A549 (cell line): ENCODE results near the gene CCDC127. TPM values are rescaled to one million over a fixed set of nuclear protein-coding genes. Genes with fewer than 3 reads are reported as not detected.

Experiments
- ATAC-seq, 2 experiments: fragments of 200-7000 bp in 1 of 2; fragments of >200 bp in 1 of 2; cut with Nextera tagmentation in 1 of 2; cut with Tn5 transposase in 1 of 2; 3 replicates each; pipeline versions ENCODE4 v1.8.0 to v1.9.1; 2018 to 2020; ENCODE audit warnings: mild to moderate bottlenecking in 1 of 2, moderate library complexity in 1 of 2
- CTCF ChIA-PET: fragments of 300-600 bp; sonication (Branson Sonifier 250); formaldehyde crosslinking; extraction: SDS; loops from one replicate; lab custom pipeline; 2021; ENCODE audit warnings: antibody characterized with exemption, inconsistent platforms; lab: Yijun Ruan, JAX
- POLR2A ChIA-PET: fragments of 350-600 bp; formaldehyde crosslinking; extraction: SDS; loops from one replicate; lab custom pipeline; 2021; ENCODE audit warnings: antibody characterized with exemption, inconsistent platforms; lab: Yijun Ruan, JAX
- DNase-seq, 2 experiments: peaks; one replicate each; pipeline versions ENCODE4 v3.0.0 to v3.0.0-alpha.2; 2011 to 2016; ENCODE audit warnings: low read depth in 1 of 2, low spot score in 1 of 2
- FAIRE-seq: peaks from 2 replicates; lab custom pipeline; 2011; peaks lifted over from hg19 to GRCh38; lab: Jason Lieb, UNC
- H3K27ac ChIP-seq, 2 experiments: fragments of >200 bp; sonication (Bioruptor Twin); formaldehyde crosslinking; 3 replicates each; pipeline ENCODE4 v1.5.1; 2016 to 2017
- H3K4me1 ChIP-seq: fragments of >200 bp; sonication (Bioruptor Twin); formaldehyde crosslinking; 3 replicates; pipeline ENCODE4 v1.6.1; 2016
- H3K4me2 ChIP-seq: fragments of >200 bp; sonication (Bioruptor Twin); formaldehyde crosslinking; 3 replicates; pipeline ENCODE4 v1.6.1; 2016
- H3K4me3 ChIP-seq: fragments of >200 bp; sonication (Bioruptor Twin); formaldehyde crosslinking; 3 replicates; pipeline ENCODE4 v1.5.1; 2016
- H3K9me3 ChIP-seq: fragments of >200 bp; sonication (Bioruptor Twin); formaldehyde crosslinking; 3 replicates; pipeline ENCODE4 v1.6.1; 2016
- EHMT2 ChIP-seq: fragments of 200-600 bp; sonication (generic); IDR thresholded peaks from 2 replicates; pipeline ENCODE4 v1.6.1; 2016; ENCODE audit warnings: antibody characterized with exemption, low read depth, mild to moderate bottlenecking, moderate library complexity
- EP300 ChIP-seq, 2 experiments: fragments of >200 bp; sonication (Bioruptor Twin); formaldehyde crosslinking; IDR thresholded peaks; 2 replicates in 1 of 2; 3 replicates in 1 of 2; pipeline ENCODE4 v1.6.1; 2016 to 2017
- FOSL2 ChIP-seq, 2 experiments: fragments of 450-650 bp in 1 of 2; fragments of >200 bp in 1 of 2; sonication (Bioruptor Twin) in 1 of 2; formaldehyde crosslinking; IDR thresholded peaks; 2 replicates each; pipeline versions ENCODE4 v1.5.0 to v1.6.1; 2016 to 2020; ENCODE audit warnings: mild to moderate bottlenecking in 1 of 2, moderate library complexity in 1 of 2
- ZNF302 ChIP-seq: fragments of 250-450 bp; sonication (Bioruptor Pico); IDR thresholded peaks from 2 replicates; pipeline ENCODE4 v1.9.0; 2021; ENCODE audit warnings: inconsistent platforms, mild to moderate bottlenecking, moderate library complexity
- WGBS: methylation state at CpG from one replicate; pipeline ENCODE4 v1.1.6; 2017; ENCODE audit errors: missing lambda C conversion rate; 5-methylcytosine and 5-hydroxymethylcytosine counted together
- polyA plus RNA-seq, 4 experiments: library from polyadenylated mRNA; depleted of rRNA in 3 of 4; stranded (reverse); fragments of >200 nt; fragmentation: RNase III in 1 of 4; extraction: RNeasy Plus Mini Kit Qiagen cat#74134 plus additional on column Dnase treatment in 1 of 4; gene quantifications; 2 replicates in 3 of 4; 3 replicates in 1 of 4; pipeline ENCODE4 v1.2.3, GENCODE V29; 2011 to 2017

The CCDC127 gene
- polyA plus RNA-seq, 2 of the 4 experiments (the other 2 are of a cell fraction), result 5.1 to 6.2 TPM

DNA sequence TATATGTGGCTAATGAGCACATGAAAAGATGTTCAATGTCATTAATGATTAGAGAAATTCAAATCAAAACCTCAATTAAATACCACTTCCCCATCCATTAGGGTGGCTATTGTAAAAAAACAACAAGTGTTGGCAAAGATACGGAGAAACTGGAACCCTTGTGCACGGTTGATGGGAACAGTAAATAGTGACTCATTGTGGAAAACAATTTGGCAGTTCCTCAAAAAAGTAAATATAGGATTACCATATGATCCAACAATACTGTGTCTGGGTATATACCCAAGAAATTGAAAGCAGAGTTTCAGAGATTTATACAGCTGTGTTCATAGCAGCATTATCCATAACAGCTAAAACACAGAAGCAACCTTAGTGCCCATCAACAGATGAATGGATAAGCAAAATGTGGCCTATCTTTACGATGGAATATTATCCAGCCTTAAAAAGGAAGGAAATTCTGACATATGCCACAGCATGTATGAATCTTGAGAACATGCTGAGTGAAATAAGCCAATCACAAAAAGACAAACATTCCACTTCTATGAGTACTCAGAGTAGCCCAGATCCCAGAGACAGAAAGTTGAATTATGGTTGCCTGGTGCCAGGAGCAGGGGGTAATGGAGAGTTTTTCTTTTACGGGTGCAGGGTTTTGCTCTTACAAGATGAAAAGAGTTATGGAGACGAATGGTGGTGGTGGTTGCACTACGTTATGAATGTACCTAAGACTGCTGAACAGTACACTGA lies 68.0 kb downstream of the CCDC127 start:
- Histone ChIP-seq H3K4me3 (no peak overlapping the region), H3K4me1 (no peaks in the 10 kb centered on the region), H3K27ac (no peak overlapping the region), H3K9me3 (peaks cover 27% of the 10 kb centered on the region), H3K4me2 (no peak overlapping the region)
- DNase-seq (peak in 1 of 2 experiments; percentile 27), ATAC-seq (peak in 1 of 2 experiments; percentile 37; a peak in 2 of 6 replicates), FAIRE-seq (no peak)
- TF ChIP-seq FOSL2 (IDR thresholded peaks at IDR 0.05) (no peak), FOSL2 (CRISPR knock-in tag; IDR thresholded peaks at IDR 0.05) (peak; percentile 36; the same call in 1 of the 2 replicates), EHMT2 (no peak)
- WGBS, result 36% methylated on average over 6 of the region's 6 CpGs
- ChIA-PET CTCF (no interaction called here), POLR2A (no interaction called here)

DNA sequence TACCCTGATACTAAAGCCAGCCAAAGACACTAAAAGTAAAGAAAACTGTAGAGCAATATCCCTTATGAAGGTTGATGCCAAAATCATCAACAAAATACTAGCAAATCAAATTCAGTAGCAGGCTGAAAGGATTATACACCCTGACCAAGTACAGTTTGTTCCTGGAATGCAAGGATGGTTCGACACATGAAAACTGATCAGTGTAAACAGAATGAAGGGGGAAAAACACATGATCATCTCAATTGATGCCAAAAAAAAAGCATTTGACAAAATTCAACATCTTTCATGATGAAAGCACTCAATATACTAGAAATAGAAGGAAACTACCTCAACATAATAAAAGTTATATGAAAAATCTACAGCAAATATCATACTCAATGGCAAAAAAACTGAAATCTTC lies 70.2 kb downstream of the CCDC127 start:
- 81% methylated on average over 1 of the region's 1 CpG for WGBS
- ATAC-seq (no peak), FAIRE-seq (no peak)
- no peak for TF ChIP-seq ZNF302 (CRISPR knock-in tag)
- no peak for TF ChIP-seq EP300 (IDR thresholded peaks at IDR 0.05)
- TF ChIP-seq, all 56 proteins: peak for 0
- POLR2A ChIA-PET, result no interaction called here
- H3K4me2 ChIP-seq, result no peak overlapping the region
- H3K4me3 ChIP-seq, result no peak overlapping the region
- DNase-seq, result peak in 1 of 2 experiments; percentile 17
- CTCF ChIA-PET, result interaction anchor here (0.6 kb wide), 1 partner anchor 11 kb away, joined by 5 read pairs; no protein-coding TSS in a partner anchor
- H3K4me1 ChIP-seq, result no peaks in the 10 kb centered on the region
- no peak overlapping the region for H3K27ac ChIP-seq
- H3K9me3 ChIP-seq, result peaks cover 27% of the 10 kb centered on the region

Other genes with a start within 250 kb of the CCDC127 start
- gene PLEKHG4B, start 126.0 kb downstream of the CCDC127 start, polyA plus RNA-seq (2011; rRNA removed), result 0.59 and 0.78 TPM in 2 replicates
- 0.57 to 0.67 TPM (median 0.66 TPM) in 3 replicates for gene PLEKHG4B, start 126.0 kb downstream of the CCDC127 start, polyA plus RNA-seq (2017; fragmentation: RNase III; extraction: RNeasy Plus Mini Kit Qiagen cat#74134 plus additional on column Dnase treatment)
- not detected in 2 replicates for gene LRRC14B, start 26.7 kb downstream of the CCDC127 start, polyA plus RNA-seq (2011; rRNA removed)
- not detected in 3 replicates for gene LRRC14B, start 26.7 kb downstream of the CCDC127 start, polyA plus RNA-seq (2017; fragmentation: RNase III; extraction: RNeasy Plus Mini Kit Qiagen cat#74134 plus additional on column Dnase treatment)
- gene SDHA, start 167 bp upstream of the CCDC127 start, polyA plus RNA-seq (2011; rRNA removed), result 115 and 122 TPM in 2 replicates
- gene SDHA, start 167 bp upstream of the CCDC127 start, polyA plus RNA-seq (2017; fragmentation: RNase III; extraction: RNeasy Plus Mini Kit Qiagen cat#74134 plus additional on column Dnase treatment), result 131 to 134 TPM (median 134 TPM) in 3 replicates
- gene PDCD6, start 53.5 kb upstream of the CCDC127 start, polyA plus RNA-seq (2011; rRNA removed), result 234 and 273 TPM in 2 replicates
- 174 to 184 TPM (median 174 TPM) in 3 replicates for gene PDCD6, start 53.5 kb upstream of the CCDC127 start, polyA plus RNA-seq (2017; fragmentation: RNase III; extraction: RNeasy Plus Mini Kit Qiagen cat#74134 plus additional on column Dnase treatment)
- gene AHRR, start 103.6 kb upstream of the CCDC127 start, polyA plus RNA-seq (2011; rRNA removed), result 1.2 and 1.4 TPM in 2 replicates
- gene AHRR, start 103.6 kb upstream of the CCDC127 start, polyA plus RNA-seq (2017; fragmentation: RNase III; extraction: RNeasy Plus Mini Kit Qiagen cat#74134 plus additional on column Dnase treatment), result 1.7 to 2.3 TPM (median 1.8 TPM) in 3 replicates
- gene EXOC3, start 225.0 kb upstream of the CCDC127 start, polyA plus RNA-seq (2011; rRNA removed), result 20.0 and 25.1 TPM in 2 replicates
- 33.6 to 36.2 TPM (median 34.0 TPM) in 3 replicates for gene EXOC3, start 225.0 kb upstream of the CCDC127 start, polyA plus RNA-seq (2017; fragmentation: RNase III; extraction: RNeasy Plus Mini Kit Qiagen cat#74134 plus additional on column Dnase treatment)